ENCODE measurements around the gene DTD2.

DNA sequence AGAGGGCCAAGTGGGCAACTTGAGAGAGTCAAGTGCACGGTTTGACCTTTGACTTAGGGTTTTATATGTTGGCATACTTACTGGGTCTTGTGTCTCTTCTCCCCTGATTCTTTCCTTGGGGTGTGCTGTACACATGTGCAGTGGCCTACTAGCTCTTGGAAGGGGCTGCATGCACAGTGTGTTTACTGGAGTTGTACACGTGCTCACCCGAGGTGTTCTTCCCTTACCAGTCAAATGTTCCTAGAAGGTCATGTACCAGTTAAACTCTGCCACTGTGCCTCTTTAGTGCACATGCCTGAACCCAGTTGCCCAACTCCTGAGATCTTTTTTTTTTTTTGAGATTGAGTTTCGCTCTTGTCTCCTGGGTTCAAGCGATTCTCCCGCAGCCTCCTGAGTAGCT lies 9.2 kb upstream of the DTD2 start:
- TF ChIP-seq EZH2 (IDR thresholded peaks at IDR 0.05; ENCODE audit: borderline replicate concordance) (no peak), EZH2phosphoT487 (IDR thresholded peaks at IDR 0.05; ENCODE audit: low read depth, severe bottlenecking, unreplicated experiment) (no peak)
- TF ChIP-seq, protein P1, sequence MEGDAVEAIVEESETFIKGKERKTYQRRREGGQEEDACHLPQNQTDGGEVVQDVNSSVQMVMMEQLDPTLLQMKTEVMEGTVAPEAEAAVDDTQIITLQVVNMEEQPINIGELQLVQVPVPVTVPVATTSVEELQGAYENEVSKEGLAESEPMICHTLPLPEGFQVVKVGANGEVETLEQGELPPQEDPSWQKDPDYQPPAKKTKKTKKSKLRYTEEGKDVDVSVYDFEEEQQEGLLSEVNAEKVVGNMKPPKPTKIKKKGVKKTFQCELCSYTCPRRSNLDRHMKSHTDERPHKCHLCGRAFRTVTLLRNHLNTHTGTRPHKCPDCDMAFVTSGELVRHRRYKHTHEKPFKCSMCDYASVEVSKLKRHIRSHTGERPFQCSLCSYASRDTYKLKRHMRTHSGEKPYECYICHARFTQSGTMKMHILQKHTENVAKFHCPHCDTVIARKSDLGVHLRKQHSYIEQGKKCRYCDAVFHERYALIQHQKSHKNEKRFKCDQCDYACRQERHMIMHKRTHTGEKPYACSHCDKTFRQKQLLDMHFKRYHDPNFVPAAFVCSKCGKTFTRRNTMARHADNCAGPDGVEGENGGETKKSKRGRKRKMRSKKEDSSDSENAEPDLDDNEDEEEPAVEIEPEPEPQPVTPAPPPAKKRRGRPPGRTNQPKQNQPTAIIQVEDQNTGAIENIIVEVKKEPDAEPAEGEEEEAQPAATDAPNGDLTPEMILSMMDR (IDR thresholded peaks at IDR 0.05; ENCODE audit: poor library complexity) = no peak

Measured in hepatocyte (in vitro differentiated cells).